HG03066 (cell line): ENCODE measurements around the gene DKKL1.
A peak's percentile ranks its signal among the peaks of the same experiment; 100 is the strongest.

ENCODE experiments used
- ATAC-seq: cut with Tn5 transposase; IDR thresholded peaks from one replicate; pipeline ENCODE4 v1.9.1; 2021; ENCODE audit warnings: low read depth; ENCODE audit not compliant: unreplicated experiment

Gene DKKL1

DNA sequence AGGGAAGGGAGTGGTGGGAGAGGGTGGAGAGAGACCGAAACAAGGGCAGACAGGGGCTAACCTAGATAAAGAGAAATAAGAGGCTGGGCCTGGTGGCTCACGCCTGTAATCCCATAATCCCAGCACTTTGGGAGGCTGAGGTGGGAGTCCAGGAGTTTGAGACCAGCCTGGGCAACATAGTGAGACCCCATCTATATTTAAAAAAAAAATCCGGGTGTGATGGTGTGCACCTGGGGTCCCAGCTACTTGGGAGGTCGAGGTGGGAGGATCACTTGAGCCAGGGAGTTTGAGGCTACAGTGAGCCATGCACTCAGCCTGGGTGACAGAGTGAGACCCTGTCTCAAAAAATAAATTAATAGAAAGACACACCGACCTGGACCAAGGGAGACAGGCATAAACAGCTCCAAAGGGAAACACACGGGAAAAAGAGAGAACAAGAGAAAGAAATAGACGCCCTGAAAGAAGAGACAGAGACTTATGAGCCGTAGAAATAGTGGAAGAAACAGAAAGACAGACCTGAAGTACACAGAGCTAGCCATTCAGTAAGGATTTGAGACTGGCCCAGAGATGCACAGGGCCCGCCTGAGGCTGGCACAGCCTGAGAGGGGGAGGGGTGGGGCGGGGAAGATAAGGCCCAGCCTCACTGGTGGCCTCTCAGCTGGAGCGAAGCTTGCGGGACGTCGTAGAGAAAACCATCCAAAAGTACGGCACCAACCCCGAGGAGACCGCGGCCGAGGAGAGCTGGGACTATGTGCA is 26.2 kb upstream of the DKKL1 start:
- ATAC-seq = no peak

DNA sequence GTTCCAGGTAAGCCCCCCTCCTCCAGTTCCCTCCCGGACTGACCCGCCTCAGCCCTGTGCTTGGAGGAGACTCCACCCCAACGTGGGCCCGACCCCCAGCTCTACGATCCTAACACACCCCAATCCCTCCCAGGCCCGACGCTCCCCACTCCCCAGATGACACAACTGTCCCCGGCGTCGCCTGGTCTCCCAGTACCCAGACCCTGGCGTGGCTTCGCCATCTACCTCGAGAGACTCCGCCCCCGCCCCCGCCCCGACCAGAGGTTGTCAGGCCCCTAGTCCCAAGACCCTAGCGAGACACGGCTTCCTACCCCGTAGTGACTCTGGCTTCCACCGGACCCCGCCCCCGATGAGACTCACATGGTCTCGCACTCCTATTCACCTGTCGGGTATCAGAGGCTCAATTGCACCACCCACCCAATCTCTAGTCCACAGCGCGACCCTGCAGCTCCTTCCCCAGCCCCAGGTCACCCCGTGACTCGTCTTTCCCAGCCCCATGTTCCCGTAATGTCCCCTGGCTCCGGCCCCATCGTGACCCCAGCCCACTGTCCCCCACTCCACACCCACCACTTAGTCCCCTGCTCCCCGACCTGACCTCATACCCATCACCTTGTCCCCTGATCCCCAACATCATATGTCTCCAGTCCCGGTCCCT is 25.5 kb upstream of the DKKL1 start:
- ATAC-seq = no peak

DNA sequence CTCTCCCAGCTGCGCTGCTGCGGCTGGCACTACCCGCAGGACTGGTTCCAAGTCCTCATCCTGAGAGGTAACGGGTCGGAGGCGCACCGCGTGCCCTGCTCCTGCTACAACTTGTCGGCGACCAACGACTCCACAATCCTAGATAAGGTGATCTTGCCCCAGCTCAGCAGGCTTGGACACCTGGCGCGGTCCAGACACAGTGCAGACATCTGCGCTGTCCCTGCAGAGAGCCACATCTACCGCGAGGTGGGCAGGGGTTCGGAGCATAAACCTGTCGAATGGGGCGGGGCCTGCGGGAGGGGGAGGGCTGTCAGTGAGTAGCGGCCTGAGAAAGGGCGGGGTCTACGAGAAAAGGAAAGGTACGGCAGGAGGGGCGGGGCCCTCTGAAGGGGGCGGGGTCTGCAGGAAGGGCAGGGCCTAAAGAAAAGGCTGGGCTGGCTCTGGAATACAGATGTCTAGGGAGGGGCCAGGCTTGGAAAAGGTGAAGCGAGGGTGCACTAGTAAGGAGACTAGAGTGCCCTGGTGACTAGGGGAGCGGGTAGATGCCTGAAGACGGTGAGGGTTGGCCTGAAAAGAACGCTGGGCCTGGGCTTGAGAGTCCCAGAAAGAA is 24.9 kb upstream of the DKKL1 start:
- no peak for ATAC-seq

DNA sequence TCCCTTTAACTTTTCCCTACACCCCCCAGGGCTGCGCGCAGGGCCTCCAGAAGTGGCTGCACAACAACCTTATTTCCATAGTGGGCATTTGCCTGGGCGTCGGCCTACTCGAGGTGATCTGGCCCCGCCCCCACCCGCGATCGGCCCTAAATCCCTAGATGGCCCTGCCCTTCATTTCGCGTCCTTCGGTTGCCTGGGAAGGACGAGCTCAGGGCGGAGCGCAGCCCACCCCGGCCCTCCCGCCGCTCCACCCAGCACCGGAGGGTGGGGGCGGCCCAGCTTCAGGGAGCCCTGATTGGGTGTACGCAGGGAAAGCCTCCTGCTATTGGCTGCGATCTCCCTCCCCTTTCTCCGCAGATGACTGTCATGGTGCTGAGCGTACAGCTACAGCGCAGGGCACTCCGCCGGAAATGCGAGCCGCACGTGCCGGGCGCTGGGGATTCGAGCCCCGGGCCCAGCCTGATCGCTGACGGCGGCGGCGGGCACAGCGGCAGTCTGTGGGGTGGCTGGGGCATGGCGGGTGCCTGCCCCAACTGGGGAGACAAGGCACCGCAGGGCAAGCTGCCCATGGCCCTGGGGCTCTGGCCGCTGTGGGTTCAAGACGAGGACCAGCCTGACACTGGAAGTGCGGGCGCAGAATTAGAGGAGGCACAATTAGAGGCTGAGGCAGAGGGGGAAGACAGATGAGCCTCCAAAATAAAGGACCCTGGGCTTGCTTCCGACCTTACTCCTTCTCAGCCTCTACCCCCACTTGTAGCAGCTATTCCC is 24.2 kb upstream of the DKKL1 start:
- no peak for ATAC-seq

DNA sequence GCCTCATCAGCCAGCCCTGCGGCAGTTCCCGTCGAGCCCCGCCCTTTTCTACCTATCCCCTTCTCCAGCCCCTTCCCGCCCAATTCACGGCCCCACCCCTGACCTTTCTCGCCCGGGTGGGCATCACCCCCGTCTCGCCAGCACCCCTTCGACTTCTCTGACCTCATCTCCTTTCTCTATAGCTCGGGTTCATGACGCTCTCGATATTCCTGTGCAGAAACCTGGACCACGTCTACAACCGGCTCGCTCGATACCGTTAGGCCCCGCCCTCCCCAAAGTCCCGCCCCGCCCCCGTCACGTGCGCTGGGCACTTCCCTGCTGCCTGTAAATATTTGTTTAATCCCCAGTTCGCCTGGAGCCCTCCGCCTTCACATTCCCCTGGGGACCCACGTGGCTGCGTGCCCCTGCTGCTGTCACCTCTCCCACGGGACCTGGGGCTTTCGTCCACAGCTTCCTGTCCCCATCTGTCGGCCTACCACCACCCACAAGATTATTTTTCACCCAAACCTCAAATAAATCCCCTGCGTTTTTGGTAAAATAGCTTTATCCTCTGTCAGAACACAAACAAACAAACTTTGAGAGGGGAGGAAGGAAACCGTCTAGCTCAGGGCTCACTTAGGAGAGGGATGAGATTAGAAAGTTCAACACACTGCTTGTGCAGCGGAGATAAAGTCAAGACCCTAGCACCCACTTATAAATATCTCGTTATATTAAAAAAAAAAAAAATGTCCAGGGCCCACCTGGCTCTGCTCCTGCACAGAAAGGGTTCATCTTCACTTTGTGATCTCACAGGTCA is 23.4 kb upstream of the DKKL1 start:
- ATAC-seq = peak; percentile 65

DNA sequence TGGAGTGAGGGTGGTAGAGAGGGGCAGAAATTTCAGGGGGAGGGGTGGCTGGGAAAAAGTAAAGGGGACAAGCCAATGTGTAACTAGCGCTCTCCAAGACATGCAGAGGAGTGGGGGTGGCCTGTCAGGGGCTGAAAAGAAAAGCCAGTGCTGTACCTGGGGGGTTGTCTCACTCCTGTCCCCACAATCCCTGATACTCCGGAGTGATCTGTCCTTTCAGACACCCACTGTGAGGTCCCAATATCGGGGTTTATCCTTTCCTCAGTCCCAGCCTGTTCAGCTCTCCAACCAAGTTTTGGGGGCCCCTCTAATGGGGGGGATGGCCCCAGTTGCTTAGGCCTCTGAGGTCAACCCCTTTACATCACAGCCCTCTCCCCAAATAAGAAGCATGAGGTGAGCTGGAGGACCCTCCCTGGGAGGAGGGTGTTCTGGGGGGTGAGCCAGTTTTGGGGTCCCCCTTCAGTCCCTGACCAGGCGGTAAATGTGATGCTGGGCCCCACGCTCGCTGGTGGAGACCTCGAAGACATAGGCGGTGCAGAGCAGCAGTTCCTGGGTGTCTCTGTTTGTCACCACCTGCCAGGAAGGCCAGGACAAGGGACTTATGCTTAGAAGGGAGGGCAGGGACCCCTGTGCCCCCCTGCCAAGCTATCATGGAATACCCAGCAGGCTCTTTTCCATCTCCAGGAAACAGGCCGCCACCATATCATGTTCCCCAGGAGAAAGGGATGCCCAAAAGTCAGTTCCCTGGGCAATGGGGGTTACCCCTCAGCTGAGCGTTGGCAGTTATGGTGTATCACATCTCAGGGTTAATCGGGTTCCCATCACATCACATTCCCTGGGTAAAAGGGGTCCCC is 22.6 kb upstream of the DKKL1 start:
- ATAC-seq = no peak

- no peak for ATAC-seq
Observed at GRCh38 chr19:49342291-49342721, 21.4 kb upstream of the DKKL1 start.

GRCh38 chr19:49343123-49343522 is 20.6 kb upstream of the DKKL1 start:
- ATAC-seq = no peak

GRCh38 chr19:49344505-49345423 is 18.9 kb upstream of the DKKL1 start:
- no peak for ATAC-seq

DNA sequence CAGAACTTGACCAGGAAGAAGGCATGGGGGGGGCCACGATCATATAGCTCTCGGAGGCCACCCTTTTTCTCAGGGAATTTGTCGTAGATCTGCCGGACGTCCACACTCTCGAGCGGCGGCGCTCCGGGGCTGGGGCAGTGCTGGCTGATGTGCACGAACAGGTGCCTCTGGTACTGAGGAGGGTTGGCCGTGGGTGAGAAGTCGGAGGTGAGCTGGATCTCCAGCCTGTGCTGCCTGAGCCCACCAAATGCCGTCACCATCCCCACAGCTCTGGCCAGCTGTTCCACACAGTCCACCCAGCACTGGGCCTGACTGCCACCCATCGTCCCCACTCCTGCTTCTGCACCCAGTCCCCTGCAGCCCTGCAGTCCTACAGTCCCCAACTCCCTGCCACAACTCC is 16.5 kb upstream of the DKKL1 start:
- no peak for ATAC-seq

DNA sequence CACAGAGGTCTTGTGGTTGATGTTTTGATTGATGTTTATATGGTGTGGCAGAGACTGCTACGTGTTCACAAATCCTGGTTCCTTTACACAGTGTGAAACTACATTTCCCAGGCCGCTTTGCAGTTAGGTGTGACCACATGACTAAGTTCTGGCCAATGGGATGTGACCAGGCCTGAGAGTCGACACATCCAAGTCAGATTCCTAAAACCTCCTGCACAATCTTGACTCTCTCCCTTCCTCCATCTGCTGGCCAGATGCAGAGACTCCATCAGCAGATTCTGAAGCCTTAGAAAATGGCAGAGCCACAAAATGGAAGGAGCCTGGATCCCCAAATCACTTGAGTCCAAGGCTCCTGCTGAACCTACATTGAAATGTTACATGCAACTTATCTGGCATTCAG is 15.8 kb upstream of the DKKL1 start:
- no peak for ATAC-seq

DNA sequence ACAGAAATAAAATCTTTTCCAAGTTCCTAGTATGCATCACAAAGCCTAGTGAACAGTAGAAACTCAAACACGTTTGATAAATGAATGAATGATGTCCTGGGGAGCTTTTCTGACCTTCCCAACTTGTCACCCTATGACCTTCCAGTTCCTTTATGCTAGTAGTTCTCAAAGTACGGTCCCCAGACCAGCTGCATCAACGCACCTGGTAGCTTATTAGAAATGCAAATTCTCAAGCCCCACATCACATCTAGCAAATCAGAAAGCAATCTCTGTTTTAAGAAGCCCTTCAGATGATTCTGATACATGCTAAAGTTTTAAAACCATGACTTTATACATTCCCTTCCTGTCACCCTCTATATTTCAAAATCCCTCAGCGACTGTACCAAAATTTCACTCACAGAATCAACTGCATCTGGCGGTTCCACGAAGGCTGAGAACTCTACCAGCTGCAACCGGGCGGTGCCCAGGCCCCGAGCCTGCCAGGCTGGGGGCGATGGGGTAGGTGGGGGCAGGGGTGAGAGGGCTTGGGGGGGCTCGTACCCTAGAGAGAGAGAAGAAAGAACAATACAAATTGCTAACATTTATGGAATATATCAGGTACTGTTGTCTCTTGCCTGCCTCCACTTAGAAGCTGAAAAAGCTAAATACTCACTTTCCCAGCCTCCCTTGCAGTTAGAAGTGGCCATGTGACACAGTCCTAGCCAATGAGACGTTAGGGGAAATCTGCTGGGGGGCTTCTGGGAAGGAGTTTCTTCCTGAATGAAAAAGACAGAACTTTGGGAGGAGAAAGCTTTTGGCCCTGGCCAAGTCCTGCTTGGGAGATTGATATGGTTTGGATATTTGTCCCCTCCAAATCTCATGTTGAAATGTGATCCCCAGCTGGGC is 15.1 kb upstream of the DKKL1 start:
- no peak for ATAC-seq

DNA sequence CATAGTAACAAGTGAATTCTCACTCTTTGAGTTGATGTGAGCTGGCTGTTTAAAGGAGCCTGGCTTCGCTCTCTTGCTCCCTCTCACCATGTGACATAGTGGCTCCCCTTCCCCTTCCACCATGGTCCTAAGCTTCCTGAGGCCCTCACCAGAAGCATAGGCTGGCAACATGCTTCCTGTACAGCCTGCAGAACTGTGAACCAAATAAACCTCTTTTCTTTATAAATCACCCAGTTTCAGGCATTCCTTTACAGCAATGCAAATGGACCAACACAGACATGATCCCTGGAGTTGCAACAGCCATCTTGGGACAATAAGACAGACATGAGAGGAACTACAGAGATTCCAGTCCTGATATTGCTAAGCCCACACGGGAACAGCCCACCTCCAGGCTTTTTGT is 14.1 kb upstream of the DKKL1 start:
- ATAC-seq = no peak

GRCh38 chr19:49355909-49356353 is 7.7 kb upstream of the DKKL1 start:
- no peak for ATAC-seq

DNA sequence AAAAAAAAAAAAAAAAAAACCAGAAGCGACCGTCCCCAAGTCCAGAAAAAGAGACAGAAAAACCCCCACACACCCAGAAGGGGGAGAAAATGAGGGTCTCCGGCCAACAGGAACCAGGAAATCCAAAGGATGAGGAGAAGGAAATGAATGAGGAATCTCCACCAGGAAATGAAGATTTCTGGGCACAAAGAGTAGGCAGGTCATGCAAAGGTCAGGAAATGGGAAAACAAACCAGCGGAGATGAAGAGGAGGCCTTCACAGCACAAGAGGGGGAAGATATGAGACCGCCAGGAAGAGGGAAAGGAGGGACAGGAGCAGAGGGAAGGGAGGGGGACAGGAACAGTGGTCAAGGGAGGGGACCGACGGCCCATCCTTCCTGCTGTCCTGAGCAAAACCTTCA is 7.3 kb upstream of the DKKL1 start:
- no peak for ATAC-seq

DNA sequence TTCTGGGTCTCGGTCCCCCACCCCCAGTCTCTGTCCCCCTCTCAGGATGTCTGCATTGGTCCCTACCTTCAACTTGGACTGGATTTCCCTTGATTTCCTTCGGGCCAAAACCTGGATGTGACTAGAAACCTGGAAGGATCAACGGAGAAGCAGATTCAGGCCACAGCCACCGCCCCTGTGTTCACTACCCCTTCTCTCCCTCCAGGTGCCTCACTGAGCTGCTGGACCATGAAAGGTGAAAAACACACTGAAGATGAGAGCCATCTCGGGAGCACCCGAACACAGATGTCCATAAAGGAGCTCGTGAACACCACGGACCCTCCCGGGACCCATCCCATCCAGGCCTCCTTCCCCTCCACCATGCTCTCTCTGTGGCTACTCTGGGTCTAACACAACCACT is 6.5 kb upstream of the DKKL1 start:
- ATAC-seq = no peak
